CD14-positive monocyte (primary cell): ENCODE data around the gene BARHL1. TPM values are rescaled to one million over a fixed set of nuclear protein-coding genes. Genes with fewer than 3 reads are reported as not detected.
A peak's percentile ranks its signal among the peaks of the same experiment; 100 is the strongest.

Experiments used
- DNase-seq, 3 donors: peaks; one replicate each; pipeline ENCODE4 v3.0.0-alpha.2; 2011 to 2022
- H2AFZ ChIP-seq: 2 replicates; pipeline ENCODE4 v1.6.0; 2012; ENCODE audit warnings: mild to moderate bottlenecking, low read depth, low read length, inconsistent platforms; ENCODE audit not compliant: insufficient read depth, poor library complexity, severe bottlenecking
- H3K27ac ChIP-seq, 2 donors: 1 replicate in 1 of 2; 2 replicates in 1 of 2; pipeline ENCODE4 v1.5.1; 2012 to 2013; ENCODE audit warnings: low read length in 2 of 2, control low read depth in 1 of 2, inconsistent platforms in 1 of 2, low read depth in 1 of 2, mild to moderate bottlenecking in 1 of 2
- H3K27me3 ChIP-seq, 2 donors: one replicate each; pipeline versions ENCODE4 v1.6.0 to v1.6.1; 2011 to 2013; ENCODE audit warnings: low read length in 2 of 2; ENCODE audit not compliant: control insufficient read depth in 2 of 2, insufficient read depth in 2 of 2
- H3K36me3 ChIP-seq, 2 donors: replicated peaks in 1 of 2; 1 replicate in 1 of 2; 2 replicates in 1 of 2; pipeline versions ENCODE4 v1.5.1 to v1.6.1; 2012 to 2013; ENCODE audit warnings: low read length in 2 of 2, control low read depth in 1 of 2, inconsistent platforms in 1 of 2, mild to moderate bottlenecking in 1 of 2; ENCODE audit not compliant: insufficient read depth in 2 of 2, control insufficient read depth in 1 of 2
- H3K4me1 ChIP-seq, 2 donors: 1 replicate in 1 of 2; 2 replicates in 1 of 2; pipeline versions ENCODE4 v1.5.1 to v1.6.1; 2012 to 2013; ENCODE audit warnings: low read length in 2 of 2, control low read depth in 1 of 2, inconsistent platforms in 1 of 2, mild to moderate bottlenecking in 1 of 2, moderate library complexity in 1 of 2; ENCODE audit not compliant: insufficient read depth in 2 of 2, control insufficient read depth in 1 of 2
- H3K4me2 ChIP-seq: replicated peaks from 2 replicates; pipeline ENCODE3; 2012; ENCODE audit warnings: low read length, moderate library complexity, mild to moderate bottlenecking; ENCODE audit not compliant: poor library complexity, severe bottlenecking; ENCODE audit errors: extremely low read depth
- H3K4me3 ChIP-seq, 3 experiments: fragments of 200-600 bp in 1 of 3; sonication (generic) in 1 of 3; replicated peaks in 1 of 3; 1 replicate in 2 of 3; 2 replicates in 1 of 3; pipeline ENCODE4 v1.5.1; 2011 to 2013; ENCODE audit warnings: low read length in 3 of 3, mild to moderate bottlenecking in 3 of 3, control low read depth in 2 of 3, low read depth in 2 of 3, inconsistent platforms in 1 of 3, moderate library complexity in 1 of 3
- H3K79me2 ChIP-seq: 2 replicates; pipeline ENCODE4 v1.6.0; 2012; ENCODE audit warnings: mild to moderate bottlenecking, control low read depth, inconsistent platforms, low read length, moderate library complexity; ENCODE audit not compliant: insufficient read depth
- H3K9ac ChIP-seq: 2 replicates; pipeline ENCODE4 v1.6.0; 2017; ENCODE audit warnings: low read length, mild to moderate bottlenecking; ENCODE audit not compliant: insufficient read depth, poor library complexity, severe bottlenecking
- H3K9me3 ChIP-seq, 2 donors: replicated peaks in 1 of 2; 1 replicate in 1 of 2; 2 replicates in 1 of 2; pipeline versions ENCODE4 v1.5.1 to v1.6.1; 2012 to 2013; ENCODE audit warnings: low read length in 2 of 2, control low read depth in 1 of 2; ENCODE audit not compliant: control insufficient read depth in 1 of 2, insufficient read depth in 1 of 2
- H4K20me1 ChIP-seq: 2 replicates; pipeline ENCODE4 v1.6.0; 2012; ENCODE audit warnings: mild to moderate bottlenecking, low read length, control low read depth, moderate library complexity; ENCODE audit not compliant: insufficient read depth
- H3K27ac Mint-ChIP-seq, 7 donors: one replicate each; pipeline ENCODE4 v1.8.0; 2020; ENCODE audit warnings: mild to moderate bottlenecking in 7 of 7, mixed read lengths in 7 of 7, moderate library complexity in 6 of 7, inconsistent platforms in 2 of 7
- H3K27me3 Mint-ChIP-seq, 3 donors: one replicate each; pipeline ENCODE4 v1.8.0; 2021 to 2022; ENCODE audit warnings: low read depth in 3 of 3, mild to moderate bottlenecking in 3 of 3, mixed read lengths in 3 of 3, moderate library complexity in 3 of 3, inconsistent platforms in 1 of 3
- H3K36me3 Mint-ChIP-seq, 2 donors: one replicate each; pipeline ENCODE4 v1.8.0; 2020; ENCODE audit warnings: mixed read lengths in 2 of 2, inconsistent platforms in 1 of 2, mild to moderate bottlenecking in 1 of 2
- H3K4me1 Mint-ChIP-seq: one replicate; pipeline ENCODE4 v1.8.0; 2020; ENCODE audit warnings: mild to moderate bottlenecking, mixed read lengths
- H3K4me3 Mint-ChIP-seq, 2 donors: one replicate each; pipeline ENCODE4 v1.8.0; 2020; ENCODE audit warnings: mild to moderate bottlenecking in 2 of 2, mixed read lengths in 2 of 2, moderate library complexity in 1 of 2
- H3K9me3 Mint-ChIP-seq, 7 donors: one replicate each; pipeline ENCODE4 v1.8.0; 2020 to 2022; ENCODE audit warnings: mixed read lengths in 7 of 7, mild to moderate bottlenecking in 6 of 7, moderate library complexity in 6 of 7, inconsistent platforms in 2 of 7
- WGBS: methylation state at CpG from one replicate; pipeline ENCODE4 v1.1.5; 2013; ENCODE audit warnings: missing lambda C conversion rate; ENCODE audit not compliant: insufficient coverage; 5-methylcytosine and 5-hydroxymethylcytosine counted together
- intact Hi-C, 2 donors: fragments of 100-400 bp; cut with micrococcal nuclease; formaldehyde crosslinking; loops; one replicate each; pipeline versions ENCODE4 v1.15.0 to v1.15.1; 2023
- polyA plus RNA-seq, 3 donors: library from polyadenylated mRNA; depleted of rRNA in 1 of 3; unstranded in 2 of 3; stranded (reverse) in 1 of 3; fragments of 300-500 nt in 2 of 3; fragments of >200 nt in 1 of 3; fragmentation: Illumina TruSeq in 2 of 3; gene quantifications; 1 replicate in 2 of 3; 2 replicates in 1 of 3; pipeline ENCODE4 v1.2.3, GENCODE V29; 2012 to 2021
- TF ChIP-seq, protein P1 (sequence below): fragments of 200-600 bp; IDR thresholded peaks from one replicate; pipeline ENCODE4 v1.8.0; 2022; ENCODE audit warnings: antibody characterized with exemption, mild to moderate bottlenecking

The BARHL1 gene
- polyA plus RNA-seq, 3 donors: not detected

DNA sequence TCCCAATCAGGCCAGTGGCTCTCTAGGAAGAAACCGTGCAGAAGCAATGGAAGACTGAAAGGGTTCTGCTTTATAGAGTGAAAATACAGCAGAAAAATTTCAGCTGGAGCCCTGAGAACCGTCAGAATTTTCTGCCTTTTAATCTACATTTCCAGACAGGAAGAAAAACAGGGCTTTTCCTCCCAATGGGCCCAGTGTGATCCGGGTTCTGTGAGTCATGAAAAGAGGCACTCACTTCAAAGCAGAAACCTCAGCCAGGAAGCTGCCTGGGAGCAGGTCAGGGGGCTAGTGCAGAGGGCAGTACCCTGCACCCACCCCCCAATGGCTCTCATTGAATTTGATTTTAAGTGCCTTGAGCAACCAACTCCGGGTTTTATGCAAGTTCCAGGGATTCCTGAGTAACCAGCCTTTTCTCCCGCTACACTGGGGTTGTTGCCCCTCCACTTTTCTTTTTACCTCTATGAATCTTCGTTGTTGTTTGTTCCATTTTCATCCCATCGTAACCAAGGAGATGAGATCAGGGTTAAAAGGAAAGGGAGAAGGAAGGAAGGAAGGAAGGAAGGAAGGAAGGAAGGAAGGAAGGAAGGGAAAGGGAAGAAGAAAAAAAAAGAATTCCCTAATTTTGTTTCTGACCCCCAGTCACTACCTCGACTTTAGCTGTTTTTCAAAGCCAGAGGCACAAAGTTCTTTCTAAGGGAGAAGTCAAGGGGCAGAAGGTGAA, 1.3 kb downstream of the BARHL1 start:
- peaks cover 2 to 10% of the 10 kb centered on the region in 2 donors for H3K36me3 Mint-ChIP-seq
- H3K4me3 Mint-ChIP-seq: peak overlapping the region in 1 of 2 donors; percentile 61
- Histone ChIP-seq H3K27ac (no peak overlapping the region), H3K9me3 (peaks cover 0 to 64% of the 10 kb centered on the region in 2 donors), H3K9ac (no peak overlapping the region), H3K27me3 (peaks cover 86 to 98% of the 10 kb centered on the region in 2 donors), H3K4me2 (no peak overlapping the region), H3K4me3 (no peak overlapping the region), H4K20me1 (no peaks in the 10 kb centered on the region), H2AFZ (no peak overlapping the region), H3K4me1 (peaks cover 5 to 6% of the 10 kb centered on the region in 2 donors), H3K79me2 (no peaks in the 10 kb centered on the region), H3K36me3 (no peaks in the 10 kb centered on the region)
- intact Hi-C loops: no loop called here
- WGBS: 0% methylated on average over 2 of the region's 8 CpGs
- TF ChIP-seq, protein P1, sequence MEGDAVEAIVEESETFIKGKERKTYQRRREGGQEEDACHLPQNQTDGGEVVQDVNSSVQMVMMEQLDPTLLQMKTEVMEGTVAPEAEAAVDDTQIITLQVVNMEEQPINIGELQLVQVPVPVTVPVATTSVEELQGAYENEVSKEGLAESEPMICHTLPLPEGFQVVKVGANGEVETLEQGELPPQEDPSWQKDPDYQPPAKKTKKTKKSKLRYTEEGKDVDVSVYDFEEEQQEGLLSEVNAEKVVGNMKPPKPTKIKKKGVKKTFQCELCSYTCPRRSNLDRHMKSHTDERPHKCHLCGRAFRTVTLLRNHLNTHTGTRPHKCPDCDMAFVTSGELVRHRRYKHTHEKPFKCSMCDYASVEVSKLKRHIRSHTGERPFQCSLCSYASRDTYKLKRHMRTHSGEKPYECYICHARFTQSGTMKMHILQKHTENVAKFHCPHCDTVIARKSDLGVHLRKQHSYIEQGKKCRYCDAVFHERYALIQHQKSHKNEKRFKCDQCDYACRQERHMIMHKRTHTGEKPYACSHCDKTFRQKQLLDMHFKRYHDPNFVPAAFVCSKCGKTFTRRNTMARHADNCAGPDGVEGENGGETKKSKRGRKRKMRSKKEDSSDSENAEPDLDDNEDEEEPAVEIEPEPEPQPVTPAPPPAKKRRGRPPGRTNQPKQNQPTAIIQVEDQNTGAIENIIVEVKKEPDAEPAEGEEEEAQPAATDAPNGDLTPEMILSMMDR: no peak
- no peak overlapping the region for H3K27ac Mint-ChIP-seq
- DNase-seq: no peak
- H3K27me3 Mint-ChIP-seq: peaks cover 95 to 99% (median 97%) of the 10 kb centered on the region in 3 donors
- peaks cover 17% of the 10 kb centered on the region for H3K4me1 Mint-ChIP-seq
- H3K9me3 Mint-ChIP-seq: peaks cover 0 to 47% (median 12%) of the 10 kb centered on the region in 7 donors

DNA sequence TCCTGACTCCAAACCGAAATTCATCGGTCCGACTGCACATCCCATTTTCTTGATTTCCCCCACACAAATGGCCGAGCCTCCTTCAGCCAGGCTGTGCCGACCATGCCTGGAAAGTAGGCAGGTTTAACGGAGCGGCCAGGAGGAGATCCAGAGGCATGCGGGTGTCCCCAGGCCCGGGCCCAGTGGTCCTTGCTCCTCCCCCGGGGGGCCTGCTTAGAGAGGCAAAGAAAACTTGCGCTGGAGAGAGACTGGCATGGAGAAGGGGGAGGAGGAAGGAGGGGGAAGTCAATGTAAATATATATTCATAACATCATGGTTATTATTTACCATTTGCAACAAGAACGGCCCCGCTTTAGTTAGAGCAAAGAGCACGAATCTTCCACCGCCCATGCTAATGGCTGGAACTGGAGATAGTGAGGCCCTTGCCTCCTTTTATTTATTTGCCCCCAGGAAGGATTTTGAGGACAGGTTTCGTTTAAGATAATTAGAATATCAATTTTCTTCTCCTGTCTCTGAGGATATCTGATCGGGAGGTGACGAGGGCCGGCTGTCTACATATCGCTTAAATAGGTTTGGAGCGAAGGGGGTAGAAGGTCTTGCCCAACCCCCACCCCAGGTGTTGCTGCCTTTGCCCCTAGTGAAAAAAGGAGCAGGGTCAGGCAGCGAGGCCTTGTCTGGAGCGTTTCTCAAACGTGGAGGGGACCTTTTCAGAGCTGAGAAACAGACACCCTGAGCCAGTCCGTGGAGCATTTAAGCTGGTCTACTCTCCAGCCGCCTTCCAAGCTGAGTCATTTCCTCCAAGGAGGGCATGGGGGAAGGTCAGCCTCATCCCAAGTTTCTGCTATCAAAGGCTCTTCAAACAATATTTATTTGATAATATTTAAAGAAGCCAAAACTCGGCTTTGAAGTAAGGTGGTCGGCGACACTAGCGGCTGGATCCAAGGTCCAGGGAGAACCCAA, 2.5 kb downstream of the BARHL1 start:
- H3K4me3 ChIP-seq: no peak overlapping the region
- no peaks in the 10 kb centered on the region for H4K20me1 ChIP-seq
- H3K27ac Mint-ChIP-seq: no peak overlapping the region
- H3K79me2 ChIP-seq: no peaks in the 10 kb centered on the region
- no peak overlapping the region for H3K4me2 ChIP-seq
- H2AFZ ChIP-seq: no peak overlapping the region
- intact Hi-C loops: no loop called here
- WGBS: 8% methylated on average over 11 of the region's 30 CpGs
- H3K27me3 ChIP-seq: peaks cover 80 to 97% of the 10 kb centered on the region in 2 donors
- H3K9me3 Mint-ChIP-seq: peaks cover 0 to 51% (median 10%) of the 10 kb centered on the region in 7 donors
- no peak for DNase-seq
- peak overlapping the region in 1 of 2 donors; percentile 62 for H3K4me3 Mint-ChIP-seq
- H3K36me3 ChIP-seq: no peaks in the 10 kb centered on the region
- peaks cover 0 to 55% of the 10 kb centered on the region in 2 donors for H3K9me3 ChIP-seq
- peaks cover 5 to 6% of the 10 kb centered on the region in 2 donors for H3K4me1 ChIP-seq
- H3K36me3 Mint-ChIP-seq: peaks cover 2 to 9% of the 10 kb centered on the region in 2 donors
- no peak overlapping the region for H3K27ac ChIP-seq
- peaks cover 17% of the 10 kb centered on the region for H3K4me1 Mint-ChIP-seq
- TF ChIP-seq, protein P1: no peak
- peaks cover 93 to 99% (median 94%) of the 10 kb centered on the region in 3 donors for H3K27me3 Mint-ChIP-seq
- H3K9ac ChIP-seq: no peak overlapping the region
